ENCODE data around the gene CHCT1.

CHCT1 gene

GRCh38 chr17:60442271-60443173, 20.2 kb downstream of the CHCT1 start:
- no peak for DNase-seq (ENCODE audit: low read depth)

- DNase-seq (ENCODE audit: low read depth), result no peak
Measured at GRCh38 chr17:60443713-60444112, 21.4 kb downstream of the CHCT1 start.

GRCh38 chr17:60445144-60445543, 22.9 kb downstream of the CHCT1 start:
- DNase-seq (ENCODE audit: low read depth), result no peak

- DNase-seq (ENCODE audit: low read depth), result no peak
Measured at GRCh38 chr17:60447375-60447774, 25.1 kb downstream of the CHCT1 start.

GRCh38 chr17:60451071-60451470, 28.8 kb downstream of the CHCT1 start:
- DNase-seq (ENCODE audit: low read depth), result no peak

GRCh38 chr17:60451965-60452364, 29.7 kb downstream of the CHCT1 start:
- DNase-seq (ENCODE audit: low read depth), result no peak

GRCh38 chr17:60455378-60455777, 33.1 kb downstream of the CHCT1 start:
- no peak for DNase-seq (ENCODE audit: low read depth)

- DNase-seq (ENCODE audit: low read depth), result no peak
Measured at GRCh38 chr17:60457148-60457547, 34.9 kb downstream of the CHCT1 start.

- DNase-seq (ENCODE audit: low read depth), result no peak
Measured at GRCh38 chr17:60461584-60461983, 39.3 kb downstream of the CHCT1 start.

- no peak for DNase-seq (ENCODE audit: low read depth)
Measured at GRCh38 chr17:60463157-60463835, 41.0 kb downstream of the CHCT1 start.

GRCh38 chr17:60464343-60464742, 42.1 kb downstream of the CHCT1 start:
- DNase-seq (ENCODE audit: low read depth), result no peak

- DNase-seq (ENCODE audit: low read depth), result no peak
Measured at GRCh38 chr17:60468371-60468770, 46.1 kb downstream of the CHCT1 start.

GRCh38 chr17:60471451-60471850, 49.2 kb downstream of the CHCT1 start:
- DNase-seq (ENCODE audit: low read depth), result no peak

GRCh38 chr17:60472449-60472848, 50.2 kb downstream of the CHCT1 start:
- no peak for DNase-seq (ENCODE audit: low read depth)

GRCh38 chr17:60473788-60474187, 51.5 kb downstream of the CHCT1 start:
- peak; percentile 46 for DNase-seq (ENCODE audit: low read depth)
